Endometrial microvascular endothelial cells (primary cell): ENCODE data around the gene MAPT. TPM values are rescaled to one million over a fixed set of nuclear protein-coding genes. Genes with fewer than 3 reads are reported as not detected.
"Not testable (repeated sequence)": the region's sequence is repeated elsewhere in the genome, so short reads cannot be mapped to it uniquely, and the experiment has no call there.

Experiments used
- in situ Hi-C: cut with HindIII; loops from 2 replicates; pipeline ENCODE4 v1.10.0; 2017; ENCODE audit warnings: low sequenced_read_pairs, low pct_unique_long_range_greater_than_20kb; ENCODE audit errors: inconsistent ontology term
- total RNA-seq: library from RNA; depleted of rRNA; stranded (reverse); fragments of >200 nt; gene quantifications from one replicate; pipeline ENCODE4 v1.2.3, GENCODE V29; 2015; ENCODE audit errors: inconsistent ontology term

MAPT gene
- total RNA-seq, 1 donor from 2014 or later, result under 0.01 TPM

DNA sequence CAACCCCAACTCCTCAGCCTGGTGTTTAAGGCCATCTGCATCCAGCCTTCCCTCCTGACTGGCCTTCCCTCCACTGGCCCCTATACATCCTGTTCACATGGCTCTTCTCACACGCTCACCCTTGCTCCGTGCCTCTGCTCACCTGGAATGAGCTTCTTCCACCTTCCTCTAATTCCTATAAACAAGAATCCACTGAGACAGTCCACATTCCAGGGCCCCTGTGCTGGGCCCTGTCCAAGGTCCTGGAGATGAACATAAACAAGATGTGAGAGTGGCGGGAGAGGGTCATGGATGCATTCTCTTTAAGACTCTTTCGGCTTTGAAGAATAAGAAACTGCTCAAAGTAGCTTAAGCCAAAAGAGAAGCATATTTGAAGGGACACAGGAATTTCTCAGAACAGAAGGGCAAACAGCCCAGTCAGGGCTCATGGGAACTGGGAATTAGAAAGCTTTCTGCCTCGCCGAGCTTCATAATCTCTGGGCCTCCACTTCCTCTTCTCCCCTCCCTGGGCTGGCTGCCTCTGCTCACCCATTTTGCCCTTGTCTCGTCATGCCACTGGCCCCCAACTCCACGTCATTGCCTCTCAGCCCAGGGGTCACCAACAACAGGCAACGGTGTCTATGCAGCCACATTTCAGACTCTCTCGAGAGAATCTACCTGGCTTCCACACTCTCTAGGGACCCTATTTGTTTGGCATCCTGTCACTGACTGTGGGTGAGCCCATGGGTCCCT is 36.2 kb upstream of the MAPT start:
- in situ Hi-C loops, result no loop called here

DNA sequence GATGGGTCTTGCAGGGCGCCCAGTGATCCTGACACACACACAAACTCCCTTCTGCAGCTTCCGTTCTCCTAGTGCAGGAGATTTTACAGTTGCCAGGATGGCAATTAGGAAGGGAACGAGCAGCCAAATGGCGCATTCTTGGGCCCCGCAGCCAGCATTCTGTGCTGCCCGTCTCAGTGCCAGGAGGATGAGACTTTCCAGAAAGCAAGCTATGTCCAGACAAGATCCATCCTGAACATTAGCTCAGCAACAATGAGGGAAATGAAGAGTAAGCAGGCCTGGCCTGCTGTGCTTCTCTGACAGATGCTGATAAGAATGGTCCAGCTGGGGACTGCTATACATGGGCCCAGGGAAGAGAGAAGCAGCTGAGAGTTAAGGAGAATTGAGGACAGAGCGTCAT is 33.2 kb upstream of the MAPT start:
- in situ Hi-C loops, result no loop called here

- in situ Hi-C loops, result not testable (repeated sequence)
These were observed 32.2 kb upstream of the MAPT start for GRCh38 chr17:45862127-45862526.

DNA sequence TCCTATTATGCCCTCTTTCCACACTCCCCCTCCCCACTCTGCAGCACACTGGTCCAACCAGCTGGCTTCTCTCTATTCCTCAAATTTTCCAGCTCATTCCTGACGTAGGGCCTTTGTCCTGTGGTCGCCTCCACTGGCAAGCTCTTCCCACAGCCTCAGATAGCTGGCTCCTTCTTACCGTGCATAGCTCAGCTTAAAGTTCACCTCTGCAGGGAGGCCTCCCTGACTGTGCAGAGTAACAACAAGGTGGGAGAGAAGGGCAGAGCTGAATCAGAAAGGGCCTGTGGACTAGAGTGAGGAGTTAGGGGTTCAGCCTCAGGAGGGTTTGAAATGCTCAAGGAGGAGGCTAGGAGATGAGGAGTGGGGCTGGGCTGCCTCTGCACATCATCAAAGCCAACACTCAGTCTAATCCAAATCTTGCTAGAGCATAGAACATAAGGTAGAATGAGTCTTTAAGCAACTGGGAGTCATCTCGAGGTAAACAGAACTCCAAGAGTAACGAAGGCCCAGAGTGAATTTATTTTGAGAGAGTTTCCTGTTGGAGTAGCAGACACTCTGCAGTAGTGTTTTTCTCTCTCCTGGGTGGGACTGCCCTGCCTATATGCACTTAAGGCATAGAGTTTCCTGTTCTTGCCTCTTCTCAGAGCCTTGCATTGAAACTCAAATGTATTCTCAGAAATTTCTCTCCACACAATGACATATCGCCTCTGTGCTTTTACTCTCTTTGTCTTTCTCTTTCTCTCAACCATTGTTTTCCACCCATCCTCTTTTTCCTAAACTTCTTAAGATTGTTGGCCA is 30.3 kb upstream of the MAPT start:
- in situ Hi-C loops, result no loop called here

GRCh38 chr17:45867171-45867570 is 27.2 kb upstream of the MAPT start:
- in situ Hi-C loops, result no loop called here

GRCh38 chr17:45867702-45868101 is 26.7 kb upstream of the MAPT start:
- in situ Hi-C loops, result no loop called here

GRCh38 chr17:45868276-45868675 is 26.1 kb upstream of the MAPT start:
- in situ Hi-C loops, result no loop called here

- in situ Hi-C loops, result no loop called here
These were observed 24.5 kb upstream of the MAPT start for GRCh38 chr17:45869676-45870341.

DNA sequence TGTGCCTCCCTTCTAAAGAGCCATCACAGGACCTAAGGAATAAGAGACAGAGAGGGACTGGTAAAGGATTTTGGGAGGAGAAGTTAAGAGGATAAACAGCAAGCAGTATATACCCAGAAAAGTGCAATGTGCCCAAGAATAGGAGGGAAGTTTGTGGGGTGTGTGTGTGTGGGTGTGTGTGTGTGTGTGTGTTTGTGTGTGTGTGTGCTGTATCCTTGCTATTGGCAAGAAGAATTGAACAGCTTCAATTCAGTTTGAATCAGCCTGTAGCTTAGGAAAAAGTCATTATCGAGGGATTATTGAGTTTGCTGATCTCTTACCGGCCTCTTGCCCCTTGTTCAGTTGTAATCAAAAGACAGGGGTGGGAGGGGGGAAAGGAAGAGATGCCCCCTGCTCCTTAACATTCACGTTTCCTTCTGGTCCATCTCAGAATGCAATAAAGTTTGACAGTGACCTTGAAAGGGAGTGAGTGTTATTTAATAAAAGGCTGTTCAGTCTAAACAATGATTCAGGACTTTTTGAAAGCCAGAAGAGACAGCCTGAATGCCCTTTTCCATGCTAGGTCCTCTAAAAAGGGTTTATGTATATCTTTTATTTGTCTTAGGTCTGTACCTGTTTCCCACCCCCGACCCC is 23.9 kb upstream of the MAPT start:
- in situ Hi-C loops, result no loop called here

GRCh38 chr17:45871718-45872117 is 22.6 kb upstream of the MAPT start:
- in situ Hi-C loops, result no loop called here

DNA sequence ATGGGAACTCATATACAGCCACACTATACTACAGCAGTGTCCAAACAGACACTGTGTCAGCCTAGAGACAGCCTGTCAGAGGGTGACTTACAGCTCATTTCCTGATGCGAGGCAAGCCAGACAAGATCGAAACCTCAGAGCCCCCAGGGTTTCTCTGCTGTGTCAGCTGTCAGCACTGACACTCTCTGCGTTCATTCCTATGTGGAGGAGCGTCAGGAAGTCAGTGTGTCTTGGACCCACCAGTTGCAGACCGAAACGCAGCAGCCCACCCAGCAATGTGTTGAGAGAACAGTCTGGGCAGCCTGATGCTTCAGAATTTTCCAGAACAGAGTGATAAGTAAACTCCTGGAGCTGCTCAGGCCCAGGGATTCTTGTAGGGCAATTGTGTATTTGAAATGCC is 20.6 kb upstream of the MAPT start:
- in situ Hi-C loops, result no loop called here

DNA sequence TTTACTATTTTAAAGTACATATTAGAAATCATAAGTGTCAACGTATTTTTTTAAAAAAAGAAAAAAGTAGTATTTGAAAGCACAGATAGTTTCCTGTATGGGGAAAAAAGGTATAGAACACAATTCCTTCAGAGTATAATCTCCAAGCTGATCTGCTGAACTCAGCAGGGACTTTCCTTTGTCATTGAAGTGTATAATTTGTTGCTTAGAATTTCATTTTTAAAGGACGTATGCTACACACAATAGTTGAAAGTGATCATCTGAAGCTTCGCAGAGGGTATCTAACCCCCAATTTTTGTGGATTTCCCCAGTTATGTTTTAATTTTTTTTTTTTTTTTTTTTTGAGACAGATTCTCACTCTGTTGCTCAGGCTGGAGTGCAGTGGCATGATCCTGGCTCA is 20.2 kb upstream of the MAPT start:
- in situ Hi-C loops, result no loop called here

- in situ Hi-C loops, result no loop called here
These were observed 17.8 kb upstream of the MAPT start for GRCh38 chr17:45876539-45876938.

GRCh38 chr17:45877467-45877866 is 16.9 kb upstream of the MAPT start:
- in situ Hi-C loops, result no loop called here

GRCh38 chr17:45883063-45883462 is 11.3 kb upstream of the MAPT start:
- in situ Hi-C loops, result no loop called here

DNA sequence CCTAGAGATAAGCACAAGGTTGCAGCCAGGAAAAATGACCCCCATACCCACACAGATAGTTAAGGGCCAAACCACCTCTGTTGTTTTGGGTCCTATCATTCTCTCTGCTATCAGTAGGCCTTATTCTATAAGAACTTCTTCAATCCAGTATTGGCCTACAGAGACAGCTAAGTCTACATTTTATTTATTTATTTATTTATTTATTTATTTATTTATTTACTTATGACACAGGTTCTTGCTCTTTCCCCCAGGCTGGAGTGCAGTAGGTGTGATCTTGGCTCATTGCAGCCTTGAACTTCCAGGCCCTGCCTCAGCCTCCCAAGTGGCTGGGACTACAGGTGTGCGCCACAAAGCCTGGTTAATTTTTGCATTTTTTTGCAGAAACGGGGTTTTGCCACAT is 7.5 kb upstream of the MAPT start:
- in situ Hi-C loops, result no loop called here

DNA sequence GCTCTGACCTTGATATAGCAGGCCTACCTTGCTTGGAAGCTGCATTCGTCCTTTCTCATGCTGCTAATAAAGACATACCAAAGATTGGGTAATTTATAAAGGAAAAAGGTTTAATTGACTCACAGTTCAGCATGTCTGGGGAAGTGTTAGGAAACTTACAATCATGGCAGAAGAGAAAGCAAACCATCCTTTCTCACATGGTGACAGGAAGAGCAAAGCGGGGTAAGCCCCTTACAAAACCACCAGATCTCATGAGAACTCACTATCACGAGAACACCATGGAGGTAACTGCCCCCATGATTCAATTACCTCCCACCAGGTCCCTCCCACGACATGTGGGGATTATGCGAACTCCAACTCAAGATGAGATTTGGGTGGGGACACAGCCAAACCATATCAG is 6.0 kb upstream of the MAPT start:
- in situ Hi-C loops, result no loop called here

DNA sequence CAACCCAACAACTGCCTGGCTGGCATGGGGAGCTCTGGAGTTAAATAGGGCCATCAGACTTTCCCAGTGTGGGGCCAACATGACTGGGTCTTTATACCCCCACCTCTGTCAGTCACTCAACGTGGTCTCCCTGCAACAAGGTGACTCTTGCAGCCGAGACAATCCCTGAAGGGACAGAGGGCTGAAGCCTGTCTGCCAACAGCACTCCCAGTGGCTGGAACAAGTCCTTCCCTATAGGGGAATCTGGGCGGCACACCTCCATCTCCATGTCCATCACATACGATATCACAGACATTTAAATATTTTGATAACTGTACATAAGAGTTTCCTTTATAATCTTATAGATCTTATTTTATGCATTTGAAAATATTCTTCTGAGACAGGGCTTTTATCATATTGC is 4.8 kb upstream of the MAPT start:
- in situ Hi-C loops, result no loop called here

DNA sequence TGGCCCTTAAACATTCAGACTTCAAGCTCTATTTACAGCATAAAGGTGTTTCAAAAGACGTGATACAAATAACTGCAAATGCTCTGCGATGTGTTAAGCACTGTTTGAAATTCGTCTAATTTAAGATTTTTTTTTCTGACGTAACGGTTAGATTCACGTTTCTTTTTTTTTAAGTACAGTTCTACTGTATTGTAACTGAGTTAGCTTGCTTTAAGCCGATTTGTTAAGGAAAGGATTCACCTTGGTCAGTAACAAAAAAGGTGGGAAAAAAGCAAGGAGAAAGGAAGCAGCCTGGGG is 681 bp upstream of the MAPT start:
- in situ Hi-C loops, result no loop called here
